SW480 (cell line): ENCODE measurements around the gene URB2.
"Not testable (repeated sequence)": the region's sequence is repeated elsewhere in the genome, so short reads cannot be mapped to it uniquely, and the experiment has no call there.

Experiments
- DNase-seq: peaks from one replicate; pipeline ENCODE4 v3.0.0-alpha.2; 2016; ENCODE audit warnings: low spot score

URB2 gene

DNA sequence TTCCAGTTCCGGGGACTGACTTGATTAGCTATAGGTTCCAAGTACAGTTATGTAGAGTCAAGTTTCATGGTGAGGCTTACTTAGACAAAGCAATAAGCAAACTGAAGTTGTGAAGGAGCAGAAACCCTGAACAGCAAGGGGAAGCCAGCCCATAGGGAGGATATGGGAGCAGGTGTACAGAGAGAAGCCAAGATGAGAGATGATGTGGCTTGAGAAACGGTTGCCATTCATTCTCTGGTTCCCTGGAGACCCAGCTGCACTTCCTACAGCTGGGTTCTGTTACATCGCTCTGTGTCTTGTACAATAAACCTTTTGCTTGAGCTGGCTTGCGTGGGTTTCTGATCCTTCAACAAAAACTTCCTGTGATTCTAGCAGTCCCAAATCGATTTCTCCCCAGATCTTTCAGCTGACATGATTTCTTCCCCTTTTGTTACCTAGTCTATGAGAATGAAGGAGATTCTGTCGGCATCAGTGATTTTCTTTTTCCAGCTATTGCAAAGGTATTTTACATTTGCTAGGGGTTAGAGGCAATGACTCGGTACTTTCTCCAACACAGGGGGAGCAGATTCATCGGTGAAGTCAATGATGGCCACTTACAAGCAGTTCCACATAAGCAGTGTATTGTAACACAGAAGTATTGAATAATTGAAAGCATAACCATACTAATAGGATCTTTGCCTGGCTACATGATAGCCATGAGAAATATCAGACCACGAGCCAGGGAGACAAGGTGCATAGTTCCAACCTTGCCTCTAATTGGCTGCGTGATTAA, 67.3 kb downstream of the URB2 start:
- DNase-seq, result no peak

DNA sequence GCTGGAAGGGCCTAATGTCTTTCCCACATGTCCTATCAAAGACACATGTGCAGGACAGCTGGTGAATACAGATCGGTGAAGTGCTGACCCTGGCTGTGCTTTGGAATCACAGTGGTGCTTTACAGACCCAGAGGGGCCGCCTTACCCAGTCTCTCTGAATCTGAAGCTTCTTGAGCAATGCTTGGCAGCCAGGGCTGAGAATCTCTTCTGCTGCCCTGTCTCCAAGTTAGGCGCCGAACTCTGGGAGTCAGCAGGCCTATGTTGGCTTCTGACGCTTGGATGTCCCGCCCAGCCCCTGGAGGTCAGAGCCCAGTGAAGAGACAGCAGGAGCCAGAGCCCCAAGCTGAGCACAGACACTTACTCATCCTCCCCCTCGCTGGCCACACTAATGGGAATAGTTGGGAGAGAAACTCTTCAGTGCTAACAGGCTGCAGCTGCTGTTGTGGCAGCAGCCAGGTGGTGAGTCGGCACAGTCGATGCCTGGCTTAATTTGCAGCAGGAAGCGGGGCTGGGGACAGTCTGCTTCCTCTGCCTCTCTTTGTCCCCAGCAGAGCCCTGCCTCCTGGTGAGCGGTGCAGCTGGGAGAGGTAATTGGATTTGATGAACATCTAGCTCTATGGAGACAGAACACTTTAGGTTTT, 68.1 kb downstream of the URB2 start:
- no peak for DNase-seq

DNA sequence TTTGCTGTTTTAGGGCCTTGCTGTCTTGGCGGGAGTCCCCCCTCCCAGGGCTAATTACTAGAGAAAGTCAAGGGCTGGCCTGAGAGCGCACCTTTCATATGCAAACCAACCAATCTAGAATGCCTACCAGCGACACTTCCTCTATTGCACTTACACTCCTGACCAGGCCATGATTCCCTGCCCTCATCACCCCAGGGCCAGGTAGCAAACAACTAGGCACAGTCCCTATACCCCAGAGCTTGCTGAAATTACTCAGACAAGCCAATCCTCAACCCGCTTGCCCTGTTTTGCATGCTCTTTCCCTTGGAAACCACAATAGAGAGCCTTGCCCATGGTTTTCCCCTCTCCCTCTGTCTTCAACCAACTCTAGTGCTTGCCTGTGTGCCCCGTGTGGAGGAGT, 70.3 kb downstream of the URB2 start:
- no peak for DNase-seq

DNA sequence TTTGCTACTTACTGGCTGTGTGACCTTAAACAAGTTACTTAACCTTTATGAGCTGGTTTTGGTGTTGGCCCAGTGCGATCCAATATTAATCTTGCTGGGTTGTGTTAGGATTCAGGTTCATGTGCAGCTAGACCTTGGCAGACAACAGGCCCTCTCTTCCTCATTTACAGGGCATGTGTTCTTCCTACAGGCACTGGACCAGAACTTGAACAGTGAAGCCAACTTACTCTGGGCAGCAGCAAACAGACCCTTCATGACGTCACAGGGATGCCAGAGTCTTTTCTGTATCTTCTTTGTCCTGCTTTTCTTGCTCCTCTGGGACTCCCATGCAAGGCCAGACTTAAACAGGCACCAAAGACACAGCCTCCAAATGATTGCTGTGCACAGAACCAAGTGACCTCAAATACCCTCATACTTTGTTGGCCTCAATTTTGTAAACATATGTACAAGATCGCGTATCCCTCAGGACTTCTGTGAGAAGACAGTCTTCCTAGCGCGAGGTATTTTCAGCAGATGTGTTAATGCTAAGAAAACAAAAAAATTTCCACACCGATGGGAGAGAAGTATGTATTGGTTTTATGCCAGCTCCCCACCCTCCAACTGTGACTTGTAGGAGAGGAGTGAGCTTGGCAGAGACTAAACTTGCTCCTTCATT, 73.7 kb downstream of the URB2 start:
- no peak for DNase-seq

DNA sequence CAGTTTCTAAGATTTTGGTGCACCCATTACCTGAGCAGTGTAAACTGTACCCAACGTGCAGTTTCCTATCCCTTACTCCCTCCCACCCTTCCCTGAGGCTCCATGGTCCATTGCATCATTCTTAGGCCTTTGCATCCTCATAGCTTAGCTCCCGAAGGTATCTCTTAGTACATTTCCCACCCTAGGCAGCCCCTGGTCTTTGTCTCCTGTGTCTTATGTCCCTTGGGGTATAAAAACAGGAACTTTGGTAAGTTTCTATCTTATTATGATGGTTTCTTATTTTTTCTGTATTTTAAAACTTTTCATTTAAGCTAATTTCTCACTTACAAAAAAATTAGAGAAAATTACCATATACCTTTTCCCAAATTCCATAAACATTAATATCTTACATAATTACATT, 78.1 kb downstream of the URB2 start:
- no peak for DNase-seq

DNA sequence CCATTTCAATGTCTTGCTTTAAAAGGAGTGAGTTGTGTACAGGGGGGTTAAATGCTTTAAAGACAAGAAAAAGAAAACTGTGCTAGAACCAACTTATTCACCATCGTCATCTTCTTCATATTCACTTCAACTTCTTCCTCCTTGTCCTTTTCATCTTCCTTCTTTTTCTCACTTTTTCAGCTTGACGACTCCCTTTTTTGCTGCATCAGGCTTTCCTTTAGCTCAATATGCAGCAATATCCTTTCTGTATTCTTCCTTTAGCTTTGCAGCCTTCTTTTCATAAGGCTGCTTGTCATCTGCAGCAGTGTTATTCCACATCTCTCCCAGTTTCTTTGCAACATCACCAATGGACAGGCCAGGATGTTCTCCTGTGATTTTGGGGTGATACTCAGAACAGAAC, 79.1 kb downstream of the URB2 start:
- not testable (repeated sequence) for DNase-seq

DNA sequence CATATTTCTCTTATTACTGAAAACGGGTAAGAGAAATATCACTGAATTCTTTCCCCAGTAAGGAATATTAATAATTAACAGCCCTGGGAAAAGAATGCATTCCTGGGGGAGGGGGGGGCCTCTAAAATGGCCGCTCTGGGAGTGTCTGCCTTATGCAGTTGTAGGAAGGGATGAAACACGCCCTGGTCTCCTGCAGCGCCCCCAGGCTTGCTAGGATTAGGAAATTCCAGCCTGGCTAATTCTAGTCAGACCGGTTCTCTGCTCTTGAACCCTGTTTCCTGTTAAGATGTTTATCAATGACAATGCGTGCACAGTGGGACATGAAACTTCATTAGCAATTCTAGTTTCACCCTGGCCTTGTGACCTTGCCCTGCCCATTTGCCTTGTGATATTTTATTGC, 81.1 kb downstream of the URB2 start:
- DNase-seq, result not testable (repeated sequence)

DNA sequence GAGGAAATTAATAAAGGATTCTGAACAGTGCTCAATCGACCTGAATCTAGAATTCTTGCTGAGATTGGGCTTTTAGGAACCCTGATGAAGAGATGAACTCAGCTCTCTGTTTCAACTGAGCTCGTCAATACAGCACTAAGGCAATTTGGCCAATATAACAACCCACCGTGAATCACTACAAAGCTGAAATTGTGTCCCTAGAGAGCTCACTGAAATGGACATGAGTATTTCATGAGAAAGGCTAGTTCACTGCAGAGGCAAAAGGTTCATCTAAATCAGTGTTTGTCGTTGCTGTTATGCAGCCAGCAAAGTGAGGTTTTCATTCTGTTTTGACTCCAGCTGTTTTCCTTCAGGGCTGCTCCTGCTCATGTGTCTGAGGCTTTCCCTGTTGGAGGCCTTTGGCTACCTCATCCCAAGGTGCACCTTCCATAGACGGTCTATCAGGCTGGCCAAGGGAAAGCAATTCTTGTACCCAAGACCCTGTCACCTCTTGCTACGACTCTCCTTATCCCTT, 83.5 kb downstream of the URB2 start:
- DNase-seq, result no peak
